GM21528 (cell line): ENCODE results near the gene GPR137.
"Not testable (repeated sequence)": the region's sequence is repeated elsewhere in the genome, so short reads cannot be mapped to it uniquely, and the experiment has no call there.

Experiments
- ATAC-seq: cut with Tn5 transposase; IDR thresholded peaks from one replicate; pipeline ENCODE4 v1.9.1; 2021; ENCODE audit warnings: mild to moderate bottlenecking, moderate library complexity; ENCODE audit not compliant: unreplicated experiment, low FRiP score

GPR137 gene

GRCh38 chr11:64316672-64317324 is 31.1 kb downstream of the GPR137 start:
- ATAC-seq, result no peak

- peak; percentile 50 for ATAC-seq
Measured at GRCh38 chr11:64317325-64317960, 31.8 kb downstream of the GPR137 start, which contains the start of gene TRMT112. TSS of gene TRMT112 (minus strand) at chr11:64317559. CDS start at chr11:64317526, 33 bp downstream.

GRCh38 chr11:64317961-64318765 is 32.5 kb downstream of the GPR137 start, which contains the start of gene PRDX5:
TSS of gene PRDX5 (plus strand) at chr11:64318121. CDS start at chr11:64318216, 95 bp downstream.
- ATAC-seq, result peak; percentile 63

- no peak for ATAC-seq
Measured at GRCh38 chr11:64318766-64319761, 33.4 kb downstream of the GPR137 start.

GRCh38 chr11:64320556-64320955 is 34.9 kb downstream of the GPR137 start:
- no peak for ATAC-seq

- ATAC-seq, result no peak
Measured at GRCh38 chr11:64321026-64321425, 35.4 kb downstream of the GPR137 start.

- ATAC-seq, result no peak
Measured at GRCh38 chr11:64321533-64321932, 35.9 kb downstream of the GPR137 start.

- no peak for ATAC-seq
Measured at GRCh38 chr11:64322925-64323260, 37.2 kb downstream of the GPR137 start.

- no peak for ATAC-seq
Measured at GRCh38 chr11:64323373-64323772, 37.7 kb downstream of the GPR137 start.

GRCh38 chr11:64323984-64324383 is 38.3 kb downstream of the GPR137 start:
- not testable (repeated sequence) for ATAC-seq

- no peak for ATAC-seq
Measured at GRCh38 chr11:64324692-64325469, 39.2 kb downstream of the GPR137 start.

GRCh38 chr11:64327375-64327774 is 41.7 kb downstream of the GPR137 start:
- no peak for ATAC-seq

GRCh38 chr11:64327993-64328392 is 42.3 kb downstream of the GPR137 start:
- no peak for ATAC-seq

GRCh38 chr11:64330888-64331287 is 45.2 kb downstream of the GPR137 start:
- no peak for ATAC-seq

- ATAC-seq, result no peak
Measured at GRCh38 chr11:64331569-64332371, 46.1 kb downstream of the GPR137 start.

- no peak for ATAC-seq
Measured at GRCh38 chr11:64333556-64333955, 47.9 kb downstream of the GPR137 start.

- ATAC-seq, result peak; percentile 64
Measured at GRCh38 chr11:64334764-64335735, 49.4 kb downstream of the GPR137 start.
